CD14-positive monocyte (primary cell): ENCODE results near the gene ZNF274. TPM values are rescaled to one million over a fixed set of nuclear protein-coding genes. Genes with fewer than 3 reads are reported as not detected.

ENCODE experiments used
- DNase-seq, 3 donors: peaks; one replicate each; pipeline ENCODE4 v3.0.0-alpha.2; 2011 to 2022
- H2AFZ ChIP-seq: 2 replicates; pipeline ENCODE4 v1.6.0; 2012; ENCODE audit warnings: mild to moderate bottlenecking, low read depth, low read length, inconsistent platforms; ENCODE audit not compliant: insufficient read depth, poor library complexity, severe bottlenecking
- H3K27ac ChIP-seq, 2 donors: 1 replicate in 1 of 2; 2 replicates in 1 of 2; pipeline ENCODE4 v1.5.1; 2012 to 2013; ENCODE audit warnings: low read length in 2 of 2, control low read depth in 1 of 2, inconsistent platforms in 1 of 2, low read depth in 1 of 2, mild to moderate bottlenecking in 1 of 2
- H3K27me3 ChIP-seq, 2 donors: one replicate each; pipeline versions ENCODE4 v1.6.0 to v1.6.1; 2011 to 2013; ENCODE audit warnings: low read length in 2 of 2; ENCODE audit not compliant: control insufficient read depth in 2 of 2, insufficient read depth in 2 of 2
- H3K36me3 ChIP-seq, 2 donors: replicated peaks in 1 of 2; 1 replicate in 1 of 2; 2 replicates in 1 of 2; pipeline versions ENCODE4 v1.5.1 to v1.6.1; 2012 to 2013; ENCODE audit warnings: low read length in 2 of 2, control low read depth in 1 of 2, inconsistent platforms in 1 of 2, mild to moderate bottlenecking in 1 of 2; ENCODE audit not compliant: insufficient read depth in 2 of 2, control insufficient read depth in 1 of 2
- H3K4me1 ChIP-seq, 2 donors: 1 replicate in 1 of 2; 2 replicates in 1 of 2; pipeline versions ENCODE4 v1.5.1 to v1.6.1; 2012 to 2013; ENCODE audit warnings: low read length in 2 of 2, control low read depth in 1 of 2, inconsistent platforms in 1 of 2, mild to moderate bottlenecking in 1 of 2, moderate library complexity in 1 of 2; ENCODE audit not compliant: insufficient read depth in 2 of 2, control insufficient read depth in 1 of 2
- H3K4me2 ChIP-seq: replicated peaks from 2 replicates; pipeline ENCODE3; 2012; ENCODE audit warnings: low read length, moderate library complexity, mild to moderate bottlenecking; ENCODE audit not compliant: poor library complexity, severe bottlenecking; ENCODE audit errors: extremely low read depth
- H3K4me3 ChIP-seq, 3 experiments: fragments of 200-600 bp in 1 of 3; sonication (generic) in 1 of 3; replicated peaks in 1 of 3; 1 replicate in 2 of 3; 2 replicates in 1 of 3; pipeline ENCODE4 v1.5.1; 2011 to 2013; ENCODE audit warnings: low read length in 3 of 3, mild to moderate bottlenecking in 3 of 3, control low read depth in 2 of 3, low read depth in 2 of 3, inconsistent platforms in 1 of 3, moderate library complexity in 1 of 3
- H3K79me2 ChIP-seq: 2 replicates; pipeline ENCODE4 v1.6.0; 2012; ENCODE audit warnings: mild to moderate bottlenecking, control low read depth, inconsistent platforms, low read length, moderate library complexity; ENCODE audit not compliant: insufficient read depth
- H3K9ac ChIP-seq: 2 replicates; pipeline ENCODE4 v1.6.0; 2017; ENCODE audit warnings: low read length, mild to moderate bottlenecking; ENCODE audit not compliant: insufficient read depth, poor library complexity, severe bottlenecking
- H3K9me3 ChIP-seq, 2 donors: replicated peaks in 1 of 2; 1 replicate in 1 of 2; 2 replicates in 1 of 2; pipeline versions ENCODE4 v1.5.1 to v1.6.1; 2012 to 2013; ENCODE audit warnings: low read length in 2 of 2, control low read depth in 1 of 2; ENCODE audit not compliant: control insufficient read depth in 1 of 2, insufficient read depth in 1 of 2
- H4K20me1 ChIP-seq: 2 replicates; pipeline ENCODE4 v1.6.0; 2012; ENCODE audit warnings: mild to moderate bottlenecking, low read length, control low read depth, moderate library complexity; ENCODE audit not compliant: insufficient read depth
- H3K27ac Mint-ChIP-seq, 7 donors: one replicate each; pipeline ENCODE4 v1.8.0; 2020; ENCODE audit warnings: mild to moderate bottlenecking in 7 of 7, mixed read lengths in 7 of 7, moderate library complexity in 6 of 7, inconsistent platforms in 2 of 7
- H3K27me3 Mint-ChIP-seq, 3 donors: one replicate each; pipeline ENCODE4 v1.8.0; 2021 to 2022; ENCODE audit warnings: low read depth in 3 of 3, mild to moderate bottlenecking in 3 of 3, mixed read lengths in 3 of 3, moderate library complexity in 3 of 3, inconsistent platforms in 1 of 3
- H3K36me3 Mint-ChIP-seq, 2 donors: one replicate each; pipeline ENCODE4 v1.8.0; 2020; ENCODE audit warnings: mixed read lengths in 2 of 2, inconsistent platforms in 1 of 2, mild to moderate bottlenecking in 1 of 2
- H3K4me1 Mint-ChIP-seq: one replicate; pipeline ENCODE4 v1.8.0; 2020; ENCODE audit warnings: mild to moderate bottlenecking, mixed read lengths
- H3K4me3 Mint-ChIP-seq, 2 donors: one replicate each; pipeline ENCODE4 v1.8.0; 2020; ENCODE audit warnings: mild to moderate bottlenecking in 2 of 2, mixed read lengths in 2 of 2, moderate library complexity in 1 of 2
- H3K9me3 Mint-ChIP-seq, 7 donors: one replicate each; pipeline ENCODE4 v1.8.0; 2020 to 2022; ENCODE audit warnings: mixed read lengths in 7 of 7, mild to moderate bottlenecking in 6 of 7, moderate library complexity in 6 of 7, inconsistent platforms in 2 of 7
- WGBS: methylation state at CpG from one replicate; pipeline ENCODE4 v1.1.5; 2013; ENCODE audit warnings: missing lambda C conversion rate; ENCODE audit not compliant: insufficient coverage; 5-methylcytosine and 5-hydroxymethylcytosine counted together
- intact Hi-C, 2 donors: fragments of 100-400 bp; cut with micrococcal nuclease; formaldehyde crosslinking; loops; one replicate each; pipeline versions ENCODE4 v1.15.0 to v1.15.1; 2023
- polyA plus RNA-seq, 3 donors: library from polyadenylated mRNA; depleted of rRNA in 1 of 3; unstranded in 2 of 3; stranded (reverse) in 1 of 3; fragments of 300-500 nt in 2 of 3; fragments of >200 nt in 1 of 3; fragmentation: Illumina TruSeq in 2 of 3; gene quantifications; 1 replicate in 2 of 3; 2 replicates in 1 of 3; pipeline ENCODE4 v1.2.3, GENCODE V29; 2012 to 2021
- TF ChIP-seq, protein P1 (sequence below): fragments of 200-600 bp; IDR thresholded peaks from one replicate; pipeline ENCODE4 v1.8.0; 2022; ENCODE audit warnings: antibody characterized with exemption, mild to moderate bottlenecking

ZNF274 gene
- polyA plus RNA-seq, 3 donors = 5.8 to 10.1 (median 9.0) TPM

DNA sequence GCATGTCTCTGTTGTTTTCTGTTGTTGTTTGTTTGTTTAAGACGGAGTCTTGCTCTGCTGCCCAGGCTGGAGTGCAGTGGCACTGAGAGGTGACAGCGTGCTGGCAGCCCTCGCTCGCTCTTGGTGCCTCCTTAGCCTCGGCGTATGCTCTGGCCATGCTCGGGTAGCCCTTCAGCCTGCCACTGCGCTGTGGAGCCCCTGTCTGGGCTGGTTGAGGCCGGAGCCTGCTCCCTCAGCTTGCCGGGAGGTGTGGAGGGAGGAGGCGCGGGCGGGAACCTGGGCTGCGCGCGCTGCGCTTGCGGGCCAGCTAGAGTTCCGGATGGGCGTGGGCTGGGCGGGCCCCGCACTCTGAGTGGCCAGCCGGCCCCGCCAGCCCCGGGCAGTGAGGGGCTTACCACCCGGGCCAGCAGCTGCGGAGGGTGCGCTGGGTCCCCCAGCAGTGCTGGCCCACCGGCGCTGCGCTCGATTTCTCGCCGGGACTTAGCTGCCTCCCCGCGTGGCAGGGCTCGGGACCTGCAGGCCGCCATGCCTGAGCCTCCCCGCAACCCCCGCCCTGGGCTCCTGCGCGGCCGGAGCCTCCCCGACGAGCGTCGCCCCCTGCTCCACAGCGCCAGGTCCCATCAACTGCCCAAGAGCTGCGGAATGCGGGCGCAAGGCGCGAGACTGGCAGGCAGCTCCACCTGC lies 25.7 kb upstream of the ZNF274 start:
- H3K27me3 Mint-ChIP-seq = peaks cover 2 to 9% (median 8%) of the 10 kb centered on the region in 3 donors
- no peak overlapping the region for H3K4me3 Mint-ChIP-seq

DNA sequence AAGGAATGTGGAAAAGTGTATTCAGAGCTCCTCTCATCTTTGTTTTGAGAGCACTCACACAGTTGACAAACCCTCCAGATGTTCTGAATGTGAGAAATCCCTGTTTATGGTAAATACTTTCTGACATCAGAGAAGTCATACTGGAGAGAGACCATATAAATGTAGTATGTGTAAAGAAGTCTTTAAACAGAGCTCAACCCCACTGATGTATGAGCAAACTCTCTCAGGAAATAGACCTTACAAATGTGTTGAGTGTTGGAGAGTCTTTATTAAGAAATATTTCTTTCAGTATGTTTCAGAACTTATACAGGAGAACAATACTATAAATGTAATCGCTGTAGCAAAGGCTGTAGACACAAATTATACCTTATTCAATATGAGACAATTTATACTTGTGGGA lies 16.6 kb upstream of the ZNF274 start:
- Histone ChIP-seq H3K4me1 (no peaks in the 10 kb centered on the region), H3K79me2 (no peaks in the 10 kb centered on the region), H3K9me3 (peaks cover 79 to 87% of the 10 kb centered on the region in 2 donors), H3K27me3 (no peaks in the 10 kb centered on the region), H3K36me3 (no peaks in the 10 kb centered on the region), H3K4me3 (peak overlapping the region in 1 of 3 experiments; percentile 25), H4K20me1 (no peaks in the 10 kb centered on the region), H3K4me2 (no peak overlapping the region), H3K9ac (no peak overlapping the region), H2AFZ (no peak overlapping the region), H3K27ac (no peak overlapping the region)
- H3K36me3 Mint-ChIP-seq = no peaks in the 10 kb centered on the region
- intact Hi-C loops = no loop called here
- WGBS = no CpG with 5 or more reads among the region's 1 CpG
- peaks cover 42 to 95% (median 89%) of the 10 kb centered on the region in 7 donors for H3K9me3 Mint-ChIP-seq
- TF ChIP-seq, protein P1, sequence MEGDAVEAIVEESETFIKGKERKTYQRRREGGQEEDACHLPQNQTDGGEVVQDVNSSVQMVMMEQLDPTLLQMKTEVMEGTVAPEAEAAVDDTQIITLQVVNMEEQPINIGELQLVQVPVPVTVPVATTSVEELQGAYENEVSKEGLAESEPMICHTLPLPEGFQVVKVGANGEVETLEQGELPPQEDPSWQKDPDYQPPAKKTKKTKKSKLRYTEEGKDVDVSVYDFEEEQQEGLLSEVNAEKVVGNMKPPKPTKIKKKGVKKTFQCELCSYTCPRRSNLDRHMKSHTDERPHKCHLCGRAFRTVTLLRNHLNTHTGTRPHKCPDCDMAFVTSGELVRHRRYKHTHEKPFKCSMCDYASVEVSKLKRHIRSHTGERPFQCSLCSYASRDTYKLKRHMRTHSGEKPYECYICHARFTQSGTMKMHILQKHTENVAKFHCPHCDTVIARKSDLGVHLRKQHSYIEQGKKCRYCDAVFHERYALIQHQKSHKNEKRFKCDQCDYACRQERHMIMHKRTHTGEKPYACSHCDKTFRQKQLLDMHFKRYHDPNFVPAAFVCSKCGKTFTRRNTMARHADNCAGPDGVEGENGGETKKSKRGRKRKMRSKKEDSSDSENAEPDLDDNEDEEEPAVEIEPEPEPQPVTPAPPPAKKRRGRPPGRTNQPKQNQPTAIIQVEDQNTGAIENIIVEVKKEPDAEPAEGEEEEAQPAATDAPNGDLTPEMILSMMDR = no peak
- H3K27me3 Mint-ChIP-seq = peaks cover 0 to 6% (median 2%) of the 10 kb centered on the region in 3 donors
- DNase-seq = no peak
- no peak overlapping the region for H3K27ac Mint-ChIP-seq
- H3K4me3 Mint-ChIP-seq = no peak overlapping the region
- no peaks in the 10 kb centered on the region for H3K4me1 Mint-ChIP-seq

More for the DNA sequence above, 25.7 kb upstream of the ZNF274 start:
- H3K79me2 ChIP-seq = no peaks in the 10 kb centered on the region
- H3K4me2 ChIP-seq = no peak overlapping the region
- TF ChIP-seq, protein P1 = no peak
- no peaks in the 10 kb centered on the region for H3K27me3 ChIP-seq
- WGBS = 94% methylated on average over 48 of the region's 53 CpGs
- peaks cover 22 to 89% (median 81%) of the 10 kb centered on the region in 7 donors for H3K9me3 Mint-ChIP-seq
- H3K9ac ChIP-seq = no peak overlapping the region
- H2AFZ ChIP-seq = no peak overlapping the region
- H3K27ac ChIP-seq = no peak overlapping the region
- peaks cover 46 to 67% of the 10 kb centered on the region in 2 donors for H3K9me3 ChIP-seq
- peaks cover 5% of the 10 kb centered on the region for H3K4me1 Mint-ChIP-seq
- H3K4me3 ChIP-seq = no peak overlapping the region
- no peak for DNase-seq
- peaks cover 10 to 11% of the 10 kb centered on the region in 2 donors for H3K4me1 ChIP-seq
- no peaks in the 10 kb centered on the region for H3K36me3 ChIP-seq
- no peak overlapping the region for H3K27ac Mint-ChIP-seq
- no peaks in the 10 kb centered on the region for H4K20me1 ChIP-seq
- intact Hi-C loops = loop anchor here (5.0 to 10.0 kb wide), 4 partner anchors 242 to 1052 kb away; partner anchors contain the start of gene ZNF417 (in 1 of the 2)
- peaks cover 1 to 2% of the 10 kb centered on the region in 2 donors for H3K36me3 Mint-ChIP-seq
